Measurements from ENCODE around the gene KIRREL2.
"Not testable (repeated sequence)": the region's sequence is repeated elsewhere in the genome, so short reads cannot be mapped to it uniquely, and the experiment has no call there.

KIRREL2 gene

DNA sequence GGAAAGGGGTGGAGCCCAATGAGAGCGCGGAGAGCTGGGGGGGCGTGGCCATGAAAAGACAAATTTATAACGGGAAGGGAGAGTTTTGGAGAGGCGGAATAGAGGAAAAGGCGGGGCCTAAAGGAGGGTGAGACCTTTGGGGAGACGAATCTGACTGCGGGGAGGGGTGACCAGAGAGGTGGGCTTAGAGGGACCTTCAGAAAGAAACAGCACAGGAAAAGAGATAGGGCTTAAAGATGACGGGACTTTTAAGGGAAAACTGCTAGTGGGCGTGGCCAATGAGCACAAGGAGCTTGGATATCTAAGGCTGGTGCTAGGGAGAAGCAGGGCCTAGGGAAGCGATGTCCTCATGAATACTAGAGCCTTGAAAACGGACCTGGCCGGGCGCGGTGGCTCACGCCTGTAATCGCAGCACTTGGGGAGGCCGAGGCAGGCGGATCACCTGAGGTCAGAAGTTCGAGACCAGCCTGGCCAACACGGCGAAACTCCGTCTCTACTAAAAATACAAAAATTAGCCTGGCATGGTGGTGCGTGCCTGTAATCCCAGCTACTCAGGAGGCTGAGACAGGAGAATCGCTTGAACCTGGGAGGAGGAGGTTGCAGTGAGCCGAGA, 13.5 kb downstream of the KIRREL2 start:
- H3K36me3 ChIP-seq (ENCODE audit: control insufficient read depth in 4 of 4, insufficient read depth in 4 of 4, low read length in 3 of 4); DNase-seq; H3K9me3 ChIP-seq (ENCODE audit: control extremely low read depth in 1 of 5, control insufficient read depth in 4 of 5, insufficient read depth in 2 of 5, low read depth in 1 of 5, low read length in 4 of 5); H3K27ac ChIP-seq (ENCODE audit: insufficient read depth in 1 of 2, low read depth in 1 of 2, low read length in 2 of 2, poor library complexity in 1 of 2, severe bottlenecking in 2 of 2): not testable (repeated sequence)
- ChIA-PET POLR2A (interaction anchor here (0.6 kb wide), 1 partner anchor 308 kb away, joined by 4 read pairs; no protein-coding TSS in a partner anchor), CTCF (interaction anchor here (0.9 kb wide), 1 partner anchor 51 kb away, joined by 4 read pairs; no protein-coding TSS in a partner anchor)
- Histone ChIP-seq H3K4me3 (ENCODE audit: control insufficient read depth in 1 of 7, extremely low read depth in 1 of 7, insufficient read depth in 4 of 7, low read depth in 2 of 7, low read length in 6 of 7) (peak overlapping the region in 3 of 7 experiments; percentile 2 to 43 (median 24)), H3K4me1 (ENCODE audit: control extremely low read depth in 1 of 4, control insufficient read depth in 4 of 4, insufficient read depth in 4 of 4, low read length in 3 of 4) (peaks cover 0 to 22% (median 15%) of the 10 kb centered on the region in 4 experiments), H3K27me3 (replicated peaks in 2 of 5; ENCODE audit: control insufficient read depth in 4 of 5, insufficient read depth in 5 of 5, low read length in 4 of 5) (peaks cover 0 to 69% (median 27%) of the 10 kb centered on the region in 5 experiments)
- 36% methylated on average over 25 of the region's 26 CpGs for WGBS (ENCODE audit: insufficient coverage)

DNA sequence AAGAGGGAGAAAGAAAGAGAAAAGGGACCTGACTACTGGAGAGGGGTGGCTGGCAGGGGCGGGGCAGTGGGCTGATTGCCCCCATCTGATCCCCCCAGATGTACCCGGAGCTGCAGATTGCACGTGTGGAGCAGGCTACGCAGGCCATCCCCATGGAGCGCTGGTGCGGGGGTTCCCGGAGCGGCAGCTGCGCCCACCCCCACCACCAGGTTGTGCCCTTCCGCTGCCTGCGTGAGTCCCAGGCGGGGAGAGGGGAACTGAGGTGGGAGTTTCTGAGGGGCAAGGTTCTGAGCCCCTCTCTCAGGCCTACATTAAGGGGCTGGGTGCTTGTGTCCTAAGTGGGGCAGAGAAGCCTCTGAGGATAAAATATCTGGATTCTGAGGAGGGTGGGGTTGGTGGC, 14.1 kb downstream of the KIRREL2 start:
- DNase-seq = no peak
- Histone ChIP-seq H3K4me1 (ENCODE audit: control extremely low read depth in 1 of 4, control insufficient read depth in 4 of 4, insufficient read depth in 4 of 4, low read length in 3 of 4) (peaks cover 0 to 22% (median 15%) of the 10 kb centered on the region in 4 experiments), H3K27me3 (replicated peaks in 2 of 5; ENCODE audit: control insufficient read depth in 4 of 5, insufficient read depth in 5 of 5, low read length in 4 of 5) (peaks cover 0 to 64% (median 27%) of the 10 kb centered on the region in 5 experiments), H3K27ac (ENCODE audit: insufficient read depth in 1 of 2, low read depth in 1 of 2, low read length in 2 of 2, poor library complexity in 1 of 2, severe bottlenecking in 2 of 2) (no peak overlapping the region), H3K36me3 (ENCODE audit: control insufficient read depth in 4 of 4, insufficient read depth in 4 of 4, low read length in 3 of 4) (no peaks in the 10 kb centered on the region), H3K9me3 (ENCODE audit: control extremely low read depth in 1 of 5, control insufficient read depth in 4 of 5, insufficient read depth in 2 of 5, low read depth in 1 of 5, low read length in 4 of 5) (no peaks in the 10 kb centered on the region), H3K4me3 (ENCODE audit: control insufficient read depth in 1 of 7, extremely low read depth in 1 of 7, insufficient read depth in 4 of 7, low read depth in 2 of 7, low read length in 6 of 7) (no peak overlapping the region)
- POLR2A ChIA-PET = no interaction called here
- 76% methylated on average over 9 of the region's 12 CpGs for WGBS (ENCODE audit: insufficient coverage)
- CTCF ChIA-PET = no interaction called here

DNA sequence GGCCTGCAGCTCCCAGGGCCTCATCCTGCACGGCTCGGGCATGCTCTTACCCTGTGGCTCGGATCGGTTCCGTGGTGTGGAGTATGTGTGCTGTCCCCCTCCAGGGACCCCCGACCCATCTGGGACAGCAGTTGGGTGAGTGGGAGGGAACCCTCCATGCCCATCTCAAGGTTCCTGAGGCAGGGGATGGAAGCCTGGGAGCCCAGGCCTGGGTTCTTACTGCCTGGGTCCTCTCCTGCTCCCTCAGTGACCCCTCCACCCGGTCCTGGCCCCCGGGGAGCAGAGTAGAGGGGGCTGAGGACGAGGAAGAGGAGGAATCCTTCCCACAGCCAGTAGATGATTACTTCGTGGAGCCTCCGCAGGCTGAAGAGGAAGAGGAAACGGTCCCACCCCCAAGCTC, 14.9 kb downstream of the KIRREL2 start:
- DNase-seq = no peak
- Histone ChIP-seq H3K27me3 (replicated peaks in 2 of 5; ENCODE audit: control insufficient read depth in 4 of 5, insufficient read depth in 5 of 5, low read length in 4 of 5) (peaks cover under 1 to 56% (median 24%) of the 10 kb centered on the region in 5 experiments), H3K27ac (ENCODE audit: insufficient read depth in 1 of 2, low read depth in 1 of 2, low read length in 2 of 2, poor library complexity in 1 of 2, severe bottlenecking in 2 of 2) (no peak overlapping the region), H3K9me3 (ENCODE audit: control extremely low read depth in 1 of 5, control insufficient read depth in 4 of 5, insufficient read depth in 2 of 5, low read depth in 1 of 5, low read length in 4 of 5) (no peaks in the 10 kb centered on the region), H3K4me1 (ENCODE audit: control extremely low read depth in 1 of 4, control insufficient read depth in 4 of 4, insufficient read depth in 4 of 4, low read length in 3 of 4) (peaks cover 0 to 22% (median 15%) of the 10 kb centered on the region in 4 experiments), H3K4me3 (ENCODE audit: control insufficient read depth in 1 of 7, extremely low read depth in 1 of 7, insufficient read depth in 4 of 7, low read depth in 2 of 7, low read length in 6 of 7) (no peak overlapping the region), H3K36me3 (ENCODE audit: control insufficient read depth in 4 of 4, insufficient read depth in 4 of 4, low read length in 3 of 4) (no peaks in the 10 kb centered on the region)
- 20% methylated on average over 1 of the region's 12 CpGs for WGBS (ENCODE audit: insufficient coverage)
- ChIA-PET POLR2A (no interaction called here), CTCF (no interaction called here)

DNA sequence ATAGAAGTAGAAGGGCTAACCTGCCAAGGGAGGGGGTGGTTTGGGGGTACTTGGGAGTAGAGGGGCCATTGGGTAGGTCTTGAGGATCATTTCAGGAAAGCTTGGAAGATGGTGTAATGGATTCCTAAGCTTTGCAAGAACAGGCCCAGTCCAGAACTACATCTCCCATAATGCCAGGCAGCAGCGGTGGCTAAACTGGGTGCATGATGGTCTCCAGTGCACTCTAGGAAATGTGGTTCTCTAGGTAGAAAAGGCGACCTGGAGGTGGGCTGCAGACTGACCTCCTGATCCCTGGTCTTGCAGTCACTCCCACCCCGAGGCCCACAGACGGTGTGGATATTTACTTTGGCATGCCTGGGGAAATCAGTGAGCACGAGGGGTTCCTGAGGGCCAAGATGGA, 15.5 kb downstream of the KIRREL2 start:
- DNase-seq = no peak
- CTCF ChIA-PET = no interaction called here
- Histone ChIP-seq H3K27me3 (replicated peaks in 2 of 5; ENCODE audit: control insufficient read depth in 4 of 5, insufficient read depth in 5 of 5, low read length in 4 of 5) (peaks cover 3 to 50% (median 21%) of the 10 kb centered on the region in 5 experiments), H3K36me3 (ENCODE audit: control insufficient read depth in 4 of 4, insufficient read depth in 4 of 4, low read length in 3 of 4) (no peaks in the 10 kb centered on the region), H3K9me3 (ENCODE audit: control extremely low read depth in 1 of 5, control insufficient read depth in 4 of 5, insufficient read depth in 2 of 5, low read depth in 1 of 5, low read length in 4 of 5) (no peaks in the 10 kb centered on the region), H3K27ac (ENCODE audit: insufficient read depth in 1 of 2, low read depth in 1 of 2, low read length in 2 of 2, poor library complexity in 1 of 2, severe bottlenecking in 2 of 2) (no peak overlapping the region), H3K4me1 (ENCODE audit: control extremely low read depth in 1 of 4, control insufficient read depth in 4 of 4, insufficient read depth in 4 of 4, low read length in 3 of 4) (peaks cover 0 to 22% (median 15%) of the 10 kb centered on the region in 4 experiments), H3K4me3 (ENCODE audit: control insufficient read depth in 1 of 7, extremely low read depth in 1 of 7, insufficient read depth in 4 of 7, low read depth in 2 of 7, low read length in 6 of 7) (no peak overlapping the region)
- 100% methylated on average over 5 of the region's 5 CpGs for WGBS (ENCODE audit: insufficient coverage)
- POLR2A ChIA-PET = no interaction called here

DNA sequence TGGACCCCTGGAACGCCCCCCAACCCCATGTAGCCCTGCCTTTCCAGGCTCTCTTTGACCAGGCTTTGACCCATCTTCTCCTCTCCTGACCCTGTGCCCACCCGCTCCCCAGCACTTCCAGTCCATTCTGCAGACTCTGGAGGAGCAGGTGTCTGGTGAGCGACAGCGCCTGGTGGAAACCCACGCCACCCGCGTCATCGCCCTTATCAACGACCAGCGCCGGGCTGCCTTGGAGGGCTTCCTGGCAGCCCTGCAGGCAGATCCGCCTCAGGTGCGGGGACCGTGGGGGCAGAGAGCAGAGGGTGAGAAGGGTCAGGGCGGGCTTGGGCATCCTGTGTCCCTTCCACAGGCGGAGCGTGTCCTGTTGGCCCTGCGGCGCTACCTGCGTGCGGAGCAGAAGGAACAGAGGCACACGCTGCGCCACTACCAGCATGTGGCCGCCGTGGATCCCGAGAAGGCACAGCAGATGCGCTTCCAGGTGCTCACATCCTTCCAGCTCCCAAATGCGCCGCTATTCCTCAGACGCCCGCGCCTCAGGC, 17.8 kb downstream of the KIRREL2 start:
- POLR2A ChIA-PET = no interaction called here
- DNase-seq = no peak
- peaks cover 3 to 43% (median 14%) of the 10 kb centered on the region in 5 experiments for H3K27me3 ChIP-seq (replicated peaks in 2 of 5; ENCODE audit: control insufficient read depth in 4 of 5, insufficient read depth in 5 of 5, low read length in 4 of 5)
- H3K4me3 ChIP-seq (ENCODE audit: control insufficient read depth in 1 of 7, extremely low read depth in 1 of 7, insufficient read depth in 4 of 7, low read depth in 2 of 7, low read length in 6 of 7) = no peak overlapping the region
- H3K27ac ChIP-seq (ENCODE audit: insufficient read depth in 1 of 2, low read depth in 1 of 2, low read length in 2 of 2, poor library complexity in 1 of 2, severe bottlenecking in 2 of 2) = no peak overlapping the region
- H3K4me1 ChIP-seq (ENCODE audit: control extremely low read depth in 1 of 4, control insufficient read depth in 4 of 4, insufficient read depth in 4 of 4, low read length in 3 of 4) = peaks cover 0 to 9% (median 6%) of the 10 kb centered on the region in 4 experiments
- no peaks in the 10 kb centered on the region for H3K9me3 ChIP-seq (ENCODE audit: control extremely low read depth in 1 of 5, control insufficient read depth in 4 of 5, insufficient read depth in 2 of 5, low read depth in 1 of 5, low read length in 4 of 5)
- 95% methylated on average over 26 of the region's 32 CpGs for WGBS (ENCODE audit: insufficient coverage)
- no peaks in the 10 kb centered on the region for H3K36me3 ChIP-seq (ENCODE audit: control insufficient read depth in 4 of 4, insufficient read depth in 4 of 4, low read length in 3 of 4)
- CTCF ChIA-PET = no interaction called here

DNA sequence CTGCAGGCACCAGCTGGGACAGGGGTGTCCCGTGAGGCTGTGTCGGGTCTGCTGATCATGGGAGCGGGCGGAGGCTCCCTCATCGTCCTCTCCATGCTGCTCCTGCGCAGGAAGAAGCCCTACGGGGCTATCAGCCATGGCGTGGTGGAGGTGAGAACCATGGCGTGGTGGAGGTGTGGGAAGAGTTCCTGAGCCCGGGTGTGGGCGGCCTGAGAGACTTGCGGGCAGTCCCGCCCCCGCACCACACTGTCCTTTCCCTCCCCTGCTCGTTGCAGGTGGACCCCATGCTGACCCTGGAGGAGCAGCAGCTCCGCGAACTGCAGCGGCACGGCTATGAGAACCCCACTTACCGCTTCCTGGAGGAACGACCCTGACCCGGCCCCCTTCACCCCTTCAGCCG, 22.4 kb downstream of the KIRREL2 start:
- WGBS (ENCODE audit: insufficient coverage) = 53% methylated on average over 18 of the region's 23 CpGs
- Histone ChIP-seq H3K27ac (ENCODE audit: insufficient read depth in 1 of 2, low read depth in 1 of 2, low read length in 2 of 2, poor library complexity in 1 of 2, severe bottlenecking in 2 of 2) (no peak overlapping the region), H3K27me3 (replicated peaks in 2 of 5; ENCODE audit: control insufficient read depth in 4 of 5, insufficient read depth in 5 of 5, low read length in 4 of 5) (peaks cover 3 to 24% (median 11%) of the 10 kb centered on the region in 5 experiments), H3K9me3 (ENCODE audit: control extremely low read depth in 1 of 5, control insufficient read depth in 4 of 5, insufficient read depth in 2 of 5, low read depth in 1 of 5, low read length in 4 of 5) (no peaks in the 10 kb centered on the region), H3K4me1 (ENCODE audit: control extremely low read depth in 1 of 4, control insufficient read depth in 4 of 4, insufficient read depth in 4 of 4, low read length in 3 of 4) (peaks cover 0 to 3% (median 1%) of the 10 kb centered on the region in 4 experiments), H3K4me3 (ENCODE audit: control insufficient read depth in 1 of 7, extremely low read depth in 1 of 7, insufficient read depth in 4 of 7, low read depth in 2 of 7, low read length in 6 of 7) (no peak overlapping the region), H3K36me3 (ENCODE audit: control insufficient read depth in 4 of 4, insufficient read depth in 4 of 4, low read length in 3 of 4) (no peaks in the 10 kb centered on the region)
- no peak for DNase-seq
- ChIA-PET POLR2A (no interaction called here), CTCF (interaction anchor here (1.5 to 7.0 kb wide), 2 partner anchors 54 to 94 kb away, joined by 3 to 106 read pairs; no protein-coding TSS in a partner anchor)

DNA sequence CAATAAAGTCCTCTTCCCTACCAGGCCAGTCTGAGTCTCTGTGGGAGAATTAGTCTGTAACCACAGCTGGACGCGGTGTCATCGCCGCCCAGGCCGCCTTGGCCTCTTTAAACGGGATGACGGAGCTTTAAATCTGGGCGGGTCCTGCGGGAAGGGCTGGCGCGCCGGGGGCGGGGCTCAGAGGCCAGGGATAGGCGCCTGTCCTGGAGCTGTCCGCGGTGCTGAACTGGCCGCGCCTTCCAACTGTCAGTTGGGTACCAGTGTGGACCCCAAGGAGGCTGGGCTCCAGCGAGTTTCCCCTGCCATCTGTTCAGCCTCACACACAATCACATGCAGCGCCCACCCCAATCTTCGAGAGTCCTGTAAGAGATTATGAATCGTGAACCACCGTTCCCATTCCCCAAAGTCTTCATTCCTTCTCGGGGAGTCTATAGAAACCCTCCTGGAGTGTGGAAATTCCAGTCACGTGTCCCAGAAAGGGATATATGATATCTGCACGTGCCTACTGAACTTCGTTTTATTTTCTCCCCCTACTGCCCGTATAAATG, 23.1 kb downstream of the KIRREL2 start:
- peak; percentile 78 to 90 (median 89) for DNase-seq
- WGBS (ENCODE audit: insufficient coverage) = 6% methylated on average over 27 of the region's 28 CpGs
- ChIA-PET CTCF (interaction anchor here (0.8 to 7.0 kb wide), 5 partner anchors 17 to 93 kb away, joined by 3 to 106 read pairs (median 3); no protein-coding TSS in a partner anchor), POLR2A (interaction anchor here (0.9 kb wide), 1 partner anchor 29 kb away, joined by 3 read pairs; no protein-coding TSS in a partner anchor)
- H3K4me3 ChIP-seq (ENCODE audit: control insufficient read depth in 1 of 7, extremely low read depth in 1 of 7, insufficient read depth in 4 of 7, low read depth in 2 of 7, low read length in 6 of 7) = no peak overlapping the region
- peaks cover 0 to 3% (median 1%) of the 10 kb centered on the region in 4 experiments for H3K4me1 ChIP-seq (ENCODE audit: control extremely low read depth in 1 of 4, control insufficient read depth in 4 of 4, insufficient read depth in 4 of 4, low read length in 3 of 4)
- H3K36me3 ChIP-seq (ENCODE audit: control insufficient read depth in 4 of 4, insufficient read depth in 4 of 4, low read length in 3 of 4) = no peaks in the 10 kb centered on the region
- no peak overlapping the region for H3K27ac ChIP-seq (ENCODE audit: insufficient read depth in 1 of 2, low read depth in 1 of 2, low read length in 2 of 2, poor library complexity in 1 of 2, severe bottlenecking in 2 of 2)
- no peaks in the 10 kb centered on the region for H3K9me3 ChIP-seq (ENCODE audit: control extremely low read depth in 1 of 5, control insufficient read depth in 4 of 5, insufficient read depth in 2 of 5, low read depth in 1 of 5, low read length in 4 of 5)
- peaks cover 3 to 22% (median 11%) of the 10 kb centered on the region in 5 experiments for H3K27me3 ChIP-seq (replicated peaks in 2 of 5; ENCODE audit: control insufficient read depth in 4 of 5, insufficient read depth in 5 of 5, low read length in 4 of 5)

Measured in common myeloid progenitor, CD34-positive (primary cell).